GM19467 (cell line): ENCODE measurements around the gene EPSTI1.

Experiments
- ATAC-seq: cut with Tn5 transposase; IDR thresholded peaks from one replicate; pipeline ENCODE4 v1.9.1; 2021; ENCODE audit warnings: mild to moderate bottlenecking, moderate library complexity; ENCODE audit not compliant: unreplicated experiment

EPSTI1 gene

GRCh38 chr13:42976066-42976465 is 16.0 kb downstream of the EPSTI1 start:
- ATAC-seq, result no peak

- no peak for ATAC-seq
Measured at GRCh38 chr13:42973581-42973980, 18.5 kb downstream of the EPSTI1 start.

- no peak for ATAC-seq
Measured at GRCh38 chr13:42971691-42972347, 20.2 kb downstream of the EPSTI1 start.

GRCh38 chr13:42970824-42971690 is 21.0 kb downstream of the EPSTI1 start:
- no peak for ATAC-seq

- ATAC-seq, result peak; percentile 52
Measured at GRCh38 chr13:42969565-42970172, 22.4 kb downstream of the EPSTI1 start.

- ATAC-seq, result no peak
Measured at GRCh38 chr13:42968906-42969305, 23.1 kb downstream of the EPSTI1 start.

- ATAC-seq, result no peak
Measured at GRCh38 chr13:42967660-42968059, 24.4 kb downstream of the EPSTI1 start.

- no peak for ATAC-seq
Measured at GRCh38 chr13:42965281-42965680, 26.8 kb downstream of the EPSTI1 start.

GRCh38 chr13:42964761-42965161 is 27.3 kb downstream of the EPSTI1 start:
- no peak for ATAC-seq

GRCh38 chr13:42959615-42960014 is 32.4 kb downstream of the EPSTI1 start:
- ATAC-seq, result no peak

GRCh38 chr13:42957881-42958280 is 34.2 kb downstream of the EPSTI1 start:
- no peak for ATAC-seq

- ATAC-seq, result no peak
Measured at GRCh38 chr13:42950181-42950580, 41.9 kb downstream of the EPSTI1 start.

- ATAC-seq, result no peak
Measured at GRCh38 chr13:42947925-42948324, 44.1 kb downstream of the EPSTI1 start.

- no peak for ATAC-seq
Measured at GRCh38 chr13:42946927-42947326, 45.1 kb downstream of the EPSTI1 start.

GRCh38 chr13:42929886-42930535 is 62.0 kb downstream of the EPSTI1 start:
- no peak for ATAC-seq

- no peak for ATAC-seq
Measured at GRCh38 chr13:42926555-42926954, 65.5 kb downstream of the EPSTI1 start.

- no peak for ATAC-seq
Measured at GRCh38 chr13:42926043-42926442, 66.0 kb downstream of the EPSTI1 start.

GRCh38 chr13:42925626-42926025 is 66.4 kb downstream of the EPSTI1 start:
- ATAC-seq, result no peak

GRCh38 chr13:42924344-42924743 is 67.7 kb downstream of the EPSTI1 start:
- no peak for ATAC-seq

- no peak for ATAC-seq
Measured at GRCh38 chr13:42907745-42908144, 84.3 kb downstream of the EPSTI1 start.

- no peak for ATAC-seq
Measured at GRCh38 chr13:42906257-42906656, 85.8 kb downstream of the EPSTI1 start.
